HCT116 (cell line): ENCODE results near the gene KANK4. TPM values are rescaled to one million over a fixed set of nuclear protein-coding genes. Genes with fewer than 3 reads are reported as not detected.

ENCODE experiments used
- ATAC-seq: fragments of 200-7000 bp; cut with Tn5 transposase; 2 replicates; pipeline ENCODE4 v1.9.1; 2020; ENCODE audit warnings: mild to moderate bottlenecking, moderate library complexity
- BruUV-seq: library from RNA; stranded (reverse); fragments of 400-500 nt; replicated peaks from 2 replicates; lab custom pipeline; 2021; lab: Mats Ljungman, UMichigan
- CTCF ChIA-PET: fragments of 300-600 bp; sonication (Branson Sonifier 250); formaldehyde crosslinking; loops from one replicate; lab custom pipeline; 2021; ENCODE audit warnings: antibody characterized with exemption; lab: Charles Lee
- POLR2A ChIA-PET: fragments of 300-600, 350-600 bp; sonication (Branson Sonifier 250); formaldehyde crosslinking; loops from one replicate; lab custom pipeline; 2021; ENCODE audit warnings: antibody characterized with exemption; lab: Charles Lee
- RAD21 ChIA-PET, 2 experiments: fragments of 300-600 bp; sonication (Branson Sonifier 250); formaldehyde crosslinking; loops; one replicate each; lab custom pipeline; 2023; ENCODE audit warnings: low total read pairs in 2 of 2; ENCODE audit not compliant: uncharacterized antibody in 2 of 2, unreplicated experiment in 2 of 2, low non-redundant PET in 1 of 2; lab: Charles Lee
- DNase-seq: peaks from one replicate; pipeline ENCODE4 v3.0.0-alpha.2; 2010; ENCODE audit warnings: low read depth, low spot score
- H2AFZ ChIP-seq: fragments of 200-600 bp; shearing (Covaris generic), sonication (generic); 2 replicates; pipeline ENCODE4 v1.6.1; 2017; ENCODE audit warnings: low read depth, mixed run types, mixed read lengths, antibody characterized with exemption, low read length; ENCODE audit not compliant: poor library complexity, severe bottlenecking
- H3K27ac ChIP-seq: 2 replicates; pipeline ENCODE4 v1.5.1; 2012; ENCODE audit warnings: low read depth, low read length
- H3K27me3 ChIP-seq: fragments of 200-600 bp; sonication (generic); 2 replicates; pipeline ENCODE4 v1.6.1; 2016; ENCODE audit warnings: mixed run types, low read length, mixed read lengths; ENCODE audit not compliant: insufficient read depth
- H3K36me3 ChIP-seq, 2 experiments: fragments of 200-500 bp in 1 of 2; fragments of 200-600 bp in 1 of 2; sonication (Bioruptor generic) in 1 of 2; sonication (generic) in 1 of 2; 2 replicates each; pipeline versions ENCODE4 v1.5.1 to v1.6.1; 2014 to 2016; ENCODE audit warnings: low read length in 2 of 2, inconsistent platforms in 1 of 2, mixed read lengths in 1 of 2, mixed run types in 1 of 2; ENCODE audit not compliant: insufficient read depth in 2 of 2, control insufficient read depth in 1 of 2
- H3K4me1 ChIP-seq, 2 experiments: fragments of 200-600 bp in 1 of 2; sonication (generic) in 1 of 2; 2 replicates each; pipeline versions ENCODE4 v1.5.1 to v1.6.1; 2012 to 2017; ENCODE audit warnings: low read length in 2 of 2, inconsistent platforms in 1 of 2, mild to moderate bottlenecking in 1 of 2, mixed read lengths in 1 of 2, mixed run types in 1 of 2, moderate library complexity in 1 of 2; ENCODE audit not compliant: insufficient read depth in 2 of 2, control insufficient read depth in 1 of 2
- H3K4me2 ChIP-seq: fragments of 200-600 bp; sonication (generic); 2 replicates; pipeline ENCODE4 v1.6.1; 2017; ENCODE audit warnings: mixed run types, low read length, mixed read lengths
- H3K4me3 ChIP-seq, 2 experiments: fragments of 200-600 bp in 1 of 2; sonication (generic) in 1 of 2; replicated peaks in 1 of 2; 2 replicates each; pipeline ENCODE4 v1.5.1; 2011 to 2016; ENCODE audit warnings: low read length in 2 of 2, control low read depth in 1 of 2, low read depth in 1 of 2, mild to moderate bottlenecking in 1 of 2, mixed read lengths in 1 of 2, mixed run types in 1 of 2
- H3K79me2 ChIP-seq: fragments of 200-600 bp; sonication (generic); 2 replicates; pipeline ENCODE4 v1.6.1; 2017; ENCODE audit warnings: mild to moderate bottlenecking, mixed run types, low read length, moderate library complexity, mixed read lengths; ENCODE audit not compliant: insufficient read depth
- H3K9ac ChIP-seq: fragments of 200-600 bp; sonication (generic); 2 replicates; pipeline ENCODE4 v1.6.1; 2016; ENCODE audit warnings: low read length, mixed read lengths
- H3K9me2 ChIP-seq: fragments of 200-600 bp; sonication (generic), shearing (Covaris generic); 2 replicates; pipeline ENCODE4 v1.6.1; 2017; ENCODE audit warnings: mixed run types, mild to moderate bottlenecking, moderate library complexity; ENCODE audit not compliant: insufficient read depth
- H3K9me3 ChIP-seq, 2 experiments: fragments of 200-500 bp in 1 of 2; fragments of 200-600 bp in 1 of 2; sonication (Bioruptor generic) in 1 of 2; sonication (generic) in 1 of 2; 2 replicates each; pipeline ENCODE4 v1.6.1; 2014 to 2017; ENCODE audit warnings: low read length in 2 of 2, mixed read lengths in 2 of 2, inconsistent platforms in 1 of 2, low read depth in 1 of 2, mild to moderate bottlenecking in 1 of 2, mixed run types in 1 of 2, moderate library complexity in 1 of 2; ENCODE audit not compliant: control insufficient read depth in 1 of 2, insufficient read depth in 1 of 2
- H4K20me1 ChIP-seq: fragments of 200-600 bp; sonication (generic), shearing (Covaris generic); 2 replicates; pipeline ENCODE4 v1.6.1; 2017; ENCODE audit warnings: mixed run types, mild to moderate bottlenecking, moderate library complexity; ENCODE audit not compliant: insufficient read depth
- EZH2phosphoT487 ChIP-seq: fragments of 200-600 bp; IDR thresholded peaks from 2 replicates; pipeline ENCODE4 v1.6.1; 2018; ENCODE audit warnings: antibody characterized with exemption, borderline replicate concordance
- FOSL1 ChIP-seq: IDR thresholded peaks from 2 replicates; pipeline ENCODE4 v1.6.1; 2012; ENCODE audit warnings: low read depth
- MAX ChIP-seq: IDR thresholded peaks from 2 replicates; pipeline ENCODE4 v1.6.1; 2012
- POLR2A ChIP-seq: IDR thresholded peaks from 2 replicates; pipeline ENCODE4 v1.7.0; 2011; ENCODE audit warnings: borderline replicate concordance; ENCODE audit not compliant: insufficient read depth, insufficient read length; ENCODE audit errors: extremely low read depth
- POLR2AphosphoS5 ChIP-seq: IDR thresholded peaks from 2 replicates; pipeline ENCODE4 v1.6.1; 2011; ENCODE audit warnings: mild to moderate bottlenecking, low read depth, low read length, moderate library complexity
- ZBTB33 ChIP-seq: IDR thresholded peaks from 2 replicates; pipeline ENCODE4 v1.6.1; 2011; ENCODE audit warnings: mild to moderate bottlenecking, low read length, moderate library complexity; ENCODE audit not compliant: insufficient replicate concordance; ENCODE audit errors: extremely low read depth
- intact Hi-C: fragments of 100-400 bp; cut with micrococcal nuclease; formaldehyde crosslinking; loops from 2 replicates; pipeline ENCODE4 v1.10.0; 2022
- total RNA-seq: library from RNA; stranded (reverse); gene quantifications from one replicate; pipeline ENCODE4 v1.2.1, GENCODE V29; 2021; ENCODE audit not compliant: unreplicated experiment
- TF ChIP-seq, protein P1 (sequence below), 3 experiments: fragments of 200-600 bp in 1 of 3; sonication (generic) in 1 of 3; IDR thresholded peaks in 2 of 3; conservative IDR thresholded peaks in 1 of 3; 2 replicates each; pipeline ENCODE4 v1.5.1; 2012 to 2017; ENCODE audit warnings: low read depth in 2 of 3, low read length in 2 of 3, antibody characterized with exemption in 1 of 3, borderline replicate concordance in 1 of 3, control low read depth in 1 of 3, mild to moderate bottlenecking in 1 of 3, mixed read lengths in 1 of 3, mixed run types in 1 of 3, moderate library complexity in 1 of 3; ENCODE audit not compliant: insufficient read depth in 1 of 3

KANK4 gene
- total RNA-seq, 1 experiment from 2014 or later, result not detected

DNA sequence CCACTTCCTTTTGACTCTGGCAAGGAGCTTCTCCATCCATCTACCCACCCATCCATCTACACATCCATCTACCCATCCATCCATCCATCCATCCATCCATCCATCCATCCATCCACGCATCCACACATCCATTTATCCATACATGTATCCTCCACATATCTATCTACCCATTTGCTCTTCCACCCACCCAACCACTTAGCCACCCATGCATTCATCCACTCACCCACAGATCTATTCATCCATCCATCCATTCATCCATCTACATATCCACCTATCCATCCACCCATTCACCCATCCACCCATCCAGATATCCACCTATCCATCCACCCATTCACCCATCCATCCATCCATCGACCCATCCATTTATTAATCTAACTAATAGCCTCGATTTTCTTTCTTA lies 23.0 kb upstream of the KANK4 start:
- Histone ChIP-seq H3K9me3 (no peaks in the 10 kb centered on the region), H3K9ac (no peak overlapping the region), H3K79me2 (no peaks in the 10 kb centered on the region), H3K27ac (no peak overlapping the region), H3K4me1 (no peaks in the 10 kb centered on the region), H3K27me3 (no peaks in the 10 kb centered on the region), H3K4me3 (no peak overlapping the region), H4K20me1 (no peaks in the 10 kb centered on the region), H3K9me2 (no peaks in the 10 kb centered on the region), H3K4me2 (no peak overlapping the region), H3K36me3 (no peaks in the 10 kb centered on the region), H2AFZ (no peak overlapping the region)
- no TSS peak for BruUV-seq
- ATAC-seq (no peak), DNase-seq (no peak)
- POLR2A ChIA-PET, result no interaction called here
- TF ChIP-seq POLR2AphosphoS5 (no peak), FOSL1 (no peak), POLR2A (no peak), MAX (no peak), ZBTB33 (no peak), EZH2phosphoT487 (no peak)
- TF ChIP-seq, protein P1, sequence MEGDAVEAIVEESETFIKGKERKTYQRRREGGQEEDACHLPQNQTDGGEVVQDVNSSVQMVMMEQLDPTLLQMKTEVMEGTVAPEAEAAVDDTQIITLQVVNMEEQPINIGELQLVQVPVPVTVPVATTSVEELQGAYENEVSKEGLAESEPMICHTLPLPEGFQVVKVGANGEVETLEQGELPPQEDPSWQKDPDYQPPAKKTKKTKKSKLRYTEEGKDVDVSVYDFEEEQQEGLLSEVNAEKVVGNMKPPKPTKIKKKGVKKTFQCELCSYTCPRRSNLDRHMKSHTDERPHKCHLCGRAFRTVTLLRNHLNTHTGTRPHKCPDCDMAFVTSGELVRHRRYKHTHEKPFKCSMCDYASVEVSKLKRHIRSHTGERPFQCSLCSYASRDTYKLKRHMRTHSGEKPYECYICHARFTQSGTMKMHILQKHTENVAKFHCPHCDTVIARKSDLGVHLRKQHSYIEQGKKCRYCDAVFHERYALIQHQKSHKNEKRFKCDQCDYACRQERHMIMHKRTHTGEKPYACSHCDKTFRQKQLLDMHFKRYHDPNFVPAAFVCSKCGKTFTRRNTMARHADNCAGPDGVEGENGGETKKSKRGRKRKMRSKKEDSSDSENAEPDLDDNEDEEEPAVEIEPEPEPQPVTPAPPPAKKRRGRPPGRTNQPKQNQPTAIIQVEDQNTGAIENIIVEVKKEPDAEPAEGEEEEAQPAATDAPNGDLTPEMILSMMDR (IDR thresholded peaks at IDR 0.05 in 2 of 3, conservative IDR thresholded peaks at IDR 0.05 in 1 of 3; ENCODE audit: borderline replicate concordance in 1 of 3, insufficient read depth in 1 of 3, low read depth in 2 of 3, low read length in 2 of 3), result no peak
- CTCF ChIA-PET, result no interaction called here
- RAD21 ChIA-PET, result no interaction called here
- intact Hi-C loops, result no loop called here
